Eye (tissue), 1 donor: ENCODE results near the gene GAS7.
"Not testable (repeated sequence)": the region's sequence is repeated elsewhere in the genome, so short reads cannot be mapped to it uniquely, and the experiment has no call there.

Experiments used
- DNase-seq: peaks from one replicate; pipeline ENCODE4 v3.0.0-alpha.2; 2015

The GAS7 gene

GRCh38 chr17:10013365-10014112 is 184.9 kb downstream of the GAS7 start:
- no peak for DNase-seq

GRCh38 chr17:10010752-10011151 is 187.7 kb downstream of the GAS7 start:
- no peak for DNase-seq

- no peak for DNase-seq
These were observed 194.7 kb downstream of the GAS7 start for GRCh38 chr17:10003705-10004104.

GRCh38 chr17:10002567-10003360 is 195.6 kb downstream of the GAS7 start:
- DNase-seq = not testable (repeated sequence)

- DNase-seq = no peak
These were observed 197.0 kb downstream of the GAS7 start for GRCh38 chr17:10001306-10001873.

GRCh38 chr17:9999919-10000695 is 198.3 kb downstream of the GAS7 start:
- no peak for DNase-seq

GRCh38 chr17:9998060-9998459 is 200.3 kb downstream of the GAS7 start:
- DNase-seq = no peak

GRCh38 chr17:9994761-9995160 is 203.6 kb downstream of the GAS7 start:
- DNase-seq = no peak

GRCh38 chr17:9991796-9992195 is 206.6 kb downstream of the GAS7 start:
- no peak for DNase-seq

- no peak for DNase-seq
These were observed 207.1 kb downstream of the GAS7 start for GRCh38 chr17:9991351-9991750.

- peak; percentile 55 for DNase-seq
These were observed 210.4 kb downstream of the GAS7 start for GRCh38 chr17:9987779-9988585.

- no peak for DNase-seq
These were observed 211.5 kb downstream of the GAS7 start for GRCh38 chr17:9986754-9987382.

GRCh38 chr17:9985646-9986045 is 212.8 kb downstream of the GAS7 start:
- DNase-seq = no peak

GRCh38 chr17:9984768-9985167 is 213.6 kb downstream of the GAS7 start:
- no peak for DNase-seq

GRCh38 chr17:9982159-9982558 is 216.2 kb downstream of the GAS7 start:
- no peak for DNase-seq

GRCh38 chr17:9981344-9981915 is 217.0 kb downstream of the GAS7 start:
- DNase-seq = no peak

- no peak for DNase-seq
These were observed 218.9 kb downstream of the GAS7 start for GRCh38 chr17:9979463-9979995.

GRCh38 chr17:9977180-9977575 is 221.2 kb downstream of the GAS7 start:
- DNase-seq = no peak

GRCh38 chr17:9976283-9977179 is 221.9 kb downstream of the GAS7 start:
- no peak for DNase-seq
